Activated CD8-positive, alpha-beta memory T cell treated with anti-CD3 and anti-CD28 coated beads, Interleukin-2, amount 50 U/mL, for 1 hour (primary cell): ENCODE measurements around the gene TMC6.
"Not testable (repeated sequence)": the region's sequence is repeated elsewhere in the genome, so short reads cannot be mapped to it uniquely, and the experiment has no call there.

ENCODE experiments used
- DNase-seq: peaks from one replicate; pipeline ENCODE4 v3.0.0-alpha.2; 2020; ENCODE audit errors: extremely low read depth

Gene TMC6, protein sequence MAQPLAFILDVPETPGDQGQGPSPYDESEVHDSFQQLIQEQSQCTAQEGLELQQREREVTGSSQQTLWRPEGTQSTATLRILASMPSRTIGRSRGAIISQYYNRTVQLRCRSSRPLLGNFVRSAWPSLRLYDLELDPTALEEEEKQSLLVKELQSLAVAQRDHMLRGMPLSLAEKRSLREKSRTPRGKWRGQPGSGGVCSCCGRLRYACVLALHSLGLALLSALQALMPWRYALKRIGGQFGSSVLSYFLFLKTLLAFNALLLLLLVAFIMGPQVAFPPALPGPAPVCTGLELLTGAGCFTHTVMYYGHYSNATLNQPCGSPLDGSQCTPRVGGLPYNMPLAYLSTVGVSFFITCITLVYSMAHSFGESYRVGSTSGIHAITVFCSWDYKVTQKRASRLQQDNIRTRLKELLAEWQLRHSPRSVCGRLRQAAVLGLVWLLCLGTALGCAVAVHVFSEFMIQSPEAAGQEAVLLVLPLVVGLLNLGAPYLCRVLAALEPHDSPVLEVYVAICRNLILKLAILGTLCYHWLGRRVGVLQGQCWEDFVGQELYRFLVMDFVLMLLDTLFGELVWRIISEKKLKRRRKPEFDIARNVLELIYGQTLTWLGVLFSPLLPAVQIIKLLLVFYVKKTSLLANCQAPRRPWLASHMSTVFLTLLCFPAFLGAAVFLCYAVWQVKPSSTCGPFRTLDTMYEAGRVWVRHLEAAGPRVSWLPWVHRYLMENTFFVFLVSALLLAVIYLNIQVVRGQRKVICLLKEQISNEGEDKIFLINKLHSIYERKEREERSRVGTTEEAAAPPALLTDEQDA

GRCh38 chr17:78128551-78129350 lies at the start of gene TMC6:
TMC6 (minus strand) TSS chr17:78128755; CDS start chr17:78126832, 1,923 bp downstream.
- no peak for DNase-seq

DNA sequence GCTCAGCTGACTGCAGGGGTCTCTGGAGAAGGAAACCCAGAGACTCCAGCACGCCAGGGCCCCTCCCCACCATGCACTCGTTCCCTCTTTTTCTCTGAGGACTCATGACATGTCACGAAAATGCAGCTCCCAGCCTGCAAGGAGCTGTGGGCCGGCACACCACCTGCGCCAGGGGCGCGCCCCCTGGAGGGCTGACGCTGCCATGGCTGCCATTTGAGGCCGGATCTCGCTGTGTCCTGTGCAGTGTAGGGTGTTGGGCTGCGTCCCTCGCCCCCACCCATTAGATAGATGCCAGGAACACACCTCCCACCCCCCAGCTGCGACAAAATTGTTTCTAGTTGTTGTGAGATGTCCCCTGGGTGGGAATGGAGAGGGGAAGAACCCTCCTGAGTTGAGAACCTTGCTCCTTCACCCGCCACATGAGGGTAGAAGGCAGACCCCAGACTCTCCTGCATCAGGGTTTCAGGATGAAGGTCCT lies 48.0 kb upstream of the TMC6 start:
- DNase-seq = peak; percentile 11

- no peak for DNase-seq
Measured at GRCh38 chr17:78175643-78175981, 47.1 kb upstream of the TMC6 start.

GRCh38 chr17:78174870-78175642 lies 46.5 kb upstream of the TMC6 start:
- DNase-seq = no peak

GRCh38 chr17:78174346-78174869 lies 45.9 kb upstream of the TMC6 start:
- DNase-seq = no peak

DNA sequence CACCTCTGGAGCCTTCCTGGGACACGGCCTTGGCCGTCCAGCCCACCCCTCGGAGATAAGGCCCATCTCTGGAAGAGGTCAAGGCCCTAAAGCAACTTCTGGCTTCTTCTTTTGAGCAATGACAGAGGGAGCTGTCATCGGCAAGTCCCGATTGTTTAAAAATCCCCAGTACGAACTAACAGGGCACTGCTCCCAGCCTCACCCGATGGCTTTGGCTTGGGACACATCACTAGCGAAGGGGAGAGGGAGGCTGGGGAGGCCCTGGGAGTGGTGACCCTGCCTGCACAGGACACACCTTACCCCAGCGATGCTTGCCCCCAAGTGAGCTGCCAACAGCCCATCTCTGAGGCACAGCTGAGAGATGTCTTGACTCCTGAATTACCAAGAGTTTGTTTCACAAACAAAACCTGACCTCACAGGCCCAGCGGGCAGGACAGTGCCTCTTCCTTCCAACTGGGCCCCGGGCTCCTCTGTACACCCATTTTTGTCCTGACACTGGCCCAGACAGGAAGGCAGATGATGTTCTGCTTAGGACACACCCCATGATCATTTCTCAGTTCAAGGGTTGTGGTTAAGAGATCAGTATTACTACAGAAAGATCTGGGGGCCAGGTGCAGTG lies 44.7 kb upstream of the TMC6 start:
- DNase-seq = no peak

GRCh38 chr17:78172249-78173051 lies 43.9 kb upstream of the TMC6 start:
- DNase-seq = no peak

GRCh38 chr17:78171591-78172248 lies 43.2 kb upstream of the TMC6 start:
- DNase-seq = not testable (repeated sequence)

DNA sequence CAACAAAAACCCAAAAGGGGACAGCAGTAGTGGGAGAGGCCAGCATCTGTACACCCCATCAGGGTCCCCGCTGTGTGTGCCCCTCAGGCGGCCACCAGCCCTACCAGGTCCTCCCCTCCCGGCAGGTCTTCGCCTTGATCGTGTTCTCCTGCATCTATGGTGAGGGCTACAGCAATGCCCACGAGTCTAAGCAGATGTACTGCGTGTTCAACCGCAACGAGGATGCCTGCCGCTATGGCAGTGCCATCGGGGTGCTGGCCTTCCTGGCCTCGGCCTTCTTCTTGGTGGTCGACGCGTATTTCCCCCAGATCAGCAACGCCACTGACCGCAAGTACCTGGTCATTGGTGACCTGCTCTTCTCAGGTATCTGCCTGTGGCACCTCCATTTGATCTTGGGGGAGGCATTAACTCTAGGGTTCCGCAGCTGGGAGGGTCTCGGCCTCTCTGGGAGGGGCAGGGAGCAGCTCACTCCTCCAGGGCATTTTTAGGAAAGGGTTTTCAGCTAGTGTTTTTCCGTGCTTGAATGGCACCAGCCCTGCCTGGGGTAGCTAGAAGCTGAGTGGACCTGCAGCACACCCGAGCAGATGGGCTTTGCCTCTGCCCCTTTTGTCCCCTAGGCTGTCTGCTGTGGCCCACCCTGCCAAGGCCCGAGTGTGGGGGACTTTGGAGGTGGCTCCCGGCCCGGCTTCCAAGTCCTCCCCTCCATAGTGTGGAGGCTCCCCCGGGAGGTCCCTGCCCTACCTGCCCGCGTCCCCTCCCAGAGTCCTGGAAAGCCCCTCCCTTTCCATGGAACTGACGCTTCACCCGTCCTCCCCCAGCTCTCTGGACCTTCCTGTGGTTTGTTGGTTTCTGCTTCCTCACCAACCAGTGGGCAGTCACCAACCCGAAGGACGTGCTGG lies 42.4 kb upstream of the TMC6 start:
- no peak for DNase-seq

- DNase-seq = no peak
Measured at GRCh38 chr17:78168903-78169793, 40.6 kb upstream of the TMC6 start.

- DNase-seq = peak; percentile 40
Measured at GRCh38 chr17:78168242-78168902, 39.8 kb upstream of the TMC6 start, which contains the start of gene SYNGR2. SYNGR2 (plus strand) TSS chr17:78168581; CDS start chr17:78168617, 36 bp downstream.

DNA sequence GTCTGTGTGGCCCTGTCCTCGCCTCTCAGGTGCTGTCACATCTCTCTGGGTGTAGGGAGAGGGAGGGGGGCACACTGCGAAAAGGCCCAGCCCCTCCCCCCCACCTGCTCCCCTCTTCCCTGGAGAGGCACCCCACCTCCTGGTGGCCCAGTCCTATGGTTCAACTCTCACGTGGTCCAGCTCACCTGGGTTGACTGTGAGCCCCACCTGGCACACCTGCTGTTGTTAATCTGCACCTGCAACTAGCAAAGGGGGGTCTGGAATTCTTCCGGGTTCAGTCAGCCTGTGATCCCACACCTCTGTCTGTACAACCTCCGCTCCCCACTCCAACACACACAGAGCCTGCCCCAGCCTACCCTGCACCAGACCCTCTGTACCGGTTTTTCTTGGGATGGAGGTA lies 37.9 kb upstream of the TMC6 start:
- no peak for DNase-seq

DNA sequence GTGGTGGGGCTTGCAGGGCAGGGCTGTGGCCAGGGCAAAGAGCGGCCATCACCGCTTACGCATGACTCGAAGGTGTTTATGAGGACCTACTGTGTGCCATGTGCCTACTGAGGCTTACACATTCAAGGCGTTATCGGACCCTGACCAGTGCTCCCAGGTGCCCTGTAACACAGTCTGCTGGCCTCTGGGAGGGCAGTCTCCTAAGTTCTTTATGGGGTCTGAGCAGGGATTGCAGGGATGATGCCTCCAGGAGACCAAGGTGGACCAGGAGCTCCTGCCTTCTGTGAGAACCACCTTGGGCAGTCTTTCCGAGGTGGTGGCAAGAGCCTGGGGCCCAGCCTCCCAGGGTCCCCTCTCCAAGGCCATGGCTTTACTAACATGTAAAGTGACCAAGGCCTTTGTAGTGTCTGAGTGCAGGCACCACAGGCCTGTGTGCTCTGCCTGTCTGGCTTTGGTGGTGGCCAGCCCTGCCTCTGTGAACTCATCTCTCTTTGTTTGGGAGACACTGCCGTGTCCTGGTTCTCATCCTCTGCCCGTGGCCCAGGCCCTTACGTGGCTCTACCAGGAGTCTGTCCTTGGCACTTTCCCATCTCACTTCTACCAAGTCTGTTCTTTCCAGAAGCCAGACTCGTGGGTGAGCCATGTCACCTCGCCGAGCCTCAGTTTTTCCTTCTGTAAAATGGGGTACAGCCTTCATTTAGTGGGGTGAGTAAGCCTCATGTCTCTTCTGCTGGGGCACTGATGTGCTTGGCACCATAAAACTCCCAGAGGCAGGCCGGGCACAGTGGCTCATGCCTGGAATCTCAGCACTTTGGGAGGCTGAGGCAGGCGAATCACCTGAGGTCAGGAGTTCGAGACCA lies 36.4 kb upstream of the TMC6 start:
- DNase-seq = no peak

GRCh38 chr17:78163881-78164747 lies 35.6 kb upstream of the TMC6 start:
- DNase-seq = no peak
